Measurements from ENCODE around the gene F2RL2. TPM values are rescaled to one million over a fixed set of nuclear protein-coding genes. Genes with fewer than 3 reads are reported as not detected.

The F2RL2 gene
- total and polyA plus RNA-seq, 3 donors from 2014 or later: 0.20 TPM; not detected in 2

DNA sequence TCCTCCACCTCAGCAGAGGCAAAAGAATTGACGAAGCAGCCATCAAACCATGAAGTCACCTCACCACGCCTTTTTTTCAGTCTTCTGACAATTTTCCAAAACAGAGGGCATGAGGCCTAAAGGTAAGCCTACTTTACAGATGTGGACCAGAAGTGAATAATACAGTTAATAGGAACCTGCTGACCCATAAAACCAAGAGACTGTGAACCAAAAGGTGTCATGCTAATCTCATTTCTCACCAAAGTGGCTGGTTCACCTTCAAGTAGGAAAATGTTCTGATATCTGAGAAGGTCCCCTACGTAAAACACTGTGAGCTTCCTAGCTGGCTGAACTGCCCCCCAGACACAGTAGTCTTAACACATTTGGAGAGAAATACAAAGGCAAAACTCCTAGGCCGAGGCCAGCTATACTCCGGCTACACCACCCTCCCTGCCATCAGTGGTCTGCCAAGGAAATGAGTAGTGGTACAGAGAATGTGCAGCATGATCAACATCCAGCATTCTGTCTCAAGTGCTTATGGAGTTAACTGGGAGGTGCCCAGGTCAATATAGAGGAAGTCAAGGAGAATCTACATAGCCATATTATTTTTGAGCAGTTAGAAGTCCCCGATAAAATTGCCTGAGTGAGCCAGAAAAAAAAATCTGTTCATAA is 19.3 kb upstream of the F2RL2 start:
- H3K27ac ChIP-seq: no peak overlapping the region
- H3K27me3 ChIP-seq: no peaks in the 10 kb centered on the region
- no peak overlapping the region for H3K4me3 ChIP-seq
- H3K9me3 ChIP-seq: no peaks in the 10 kb centered on the region
- no peaks in the 10 kb centered on the region for H3K36me3 ChIP-seq (ENCODE audit: low read depth, missing control alignments)
- intact Hi-C loops (cut with DNase I; ENCODE audit: low total_unique reads): no loop called here
- DNase-seq: no peak
- TF ChIP-seq, protein P1, sequence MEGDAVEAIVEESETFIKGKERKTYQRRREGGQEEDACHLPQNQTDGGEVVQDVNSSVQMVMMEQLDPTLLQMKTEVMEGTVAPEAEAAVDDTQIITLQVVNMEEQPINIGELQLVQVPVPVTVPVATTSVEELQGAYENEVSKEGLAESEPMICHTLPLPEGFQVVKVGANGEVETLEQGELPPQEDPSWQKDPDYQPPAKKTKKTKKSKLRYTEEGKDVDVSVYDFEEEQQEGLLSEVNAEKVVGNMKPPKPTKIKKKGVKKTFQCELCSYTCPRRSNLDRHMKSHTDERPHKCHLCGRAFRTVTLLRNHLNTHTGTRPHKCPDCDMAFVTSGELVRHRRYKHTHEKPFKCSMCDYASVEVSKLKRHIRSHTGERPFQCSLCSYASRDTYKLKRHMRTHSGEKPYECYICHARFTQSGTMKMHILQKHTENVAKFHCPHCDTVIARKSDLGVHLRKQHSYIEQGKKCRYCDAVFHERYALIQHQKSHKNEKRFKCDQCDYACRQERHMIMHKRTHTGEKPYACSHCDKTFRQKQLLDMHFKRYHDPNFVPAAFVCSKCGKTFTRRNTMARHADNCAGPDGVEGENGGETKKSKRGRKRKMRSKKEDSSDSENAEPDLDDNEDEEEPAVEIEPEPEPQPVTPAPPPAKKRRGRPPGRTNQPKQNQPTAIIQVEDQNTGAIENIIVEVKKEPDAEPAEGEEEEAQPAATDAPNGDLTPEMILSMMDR (IDR thresholded peaks at IDR 0.05): no peak
- TF ChIP-seq POLR2A (IDR thresholded peaks at IDR 0.05): no peak
- H3K4me1 ChIP-seq: peaks cover 6% of the 10 kb centered on the region
- WGBS, 2 donors: 88 to 90% methylated on average over 6 of the region's 6 CpGs

DNA sequence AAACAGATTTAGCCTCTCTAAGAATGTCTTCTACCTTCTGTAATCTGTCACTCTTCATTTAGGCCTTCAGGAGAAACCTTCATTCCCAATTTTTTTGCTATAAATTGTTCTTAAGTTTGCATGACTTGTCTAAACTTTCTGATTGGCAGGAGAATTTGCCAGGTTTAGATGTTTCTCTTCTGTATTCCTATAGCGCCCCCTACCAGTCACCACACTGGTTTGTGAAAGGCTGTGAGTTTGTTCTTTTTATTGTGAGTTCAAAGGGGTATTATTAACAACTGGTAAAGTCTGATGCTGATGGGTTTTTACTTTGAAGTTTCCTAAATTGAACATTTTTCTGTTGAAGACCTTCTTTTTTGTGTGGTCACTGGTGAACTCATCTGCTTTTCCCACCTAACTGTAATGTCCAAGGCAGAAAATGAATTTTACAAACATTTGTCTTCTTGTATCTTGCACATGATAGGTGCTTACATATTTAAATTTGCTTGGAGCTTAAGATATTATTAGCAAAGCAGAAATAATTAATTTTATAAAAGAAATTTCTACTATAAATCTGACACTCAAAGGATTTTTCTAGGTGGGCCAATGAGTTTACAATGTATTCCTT is 18.4 kb upstream of the F2RL2 start:
- intact Hi-C loops (cut with DNase I; ENCODE audit: low total_unique reads): no loop called here
- no peaks in the 10 kb centered on the region for H3K27me3 ChIP-seq
- no peak overlapping the region for H3K4me3 ChIP-seq
- no peaks in the 10 kb centered on the region for H3K9me3 ChIP-seq
- H3K36me3 ChIP-seq (ENCODE audit: low read depth, missing control alignments): no peaks in the 10 kb centered on the region
- no peak overlapping the region for H3K27ac ChIP-seq
- peak; percentile 87 for DNase-seq
- H3K4me1 ChIP-seq: peaks cover 6% of the 10 kb centered on the region
- WGBS, 2 donors: 8 to 25% methylated on average over 1 of the region's 1 CpG
- TF ChIP-seq, protein P1 (IDR thresholded peaks at IDR 0.05): peak in 2 of 3 experiments; percentile 48 to 55
- no peak for TF ChIP-seq POLR2A (IDR thresholded peaks at IDR 0.05)

DNA sequence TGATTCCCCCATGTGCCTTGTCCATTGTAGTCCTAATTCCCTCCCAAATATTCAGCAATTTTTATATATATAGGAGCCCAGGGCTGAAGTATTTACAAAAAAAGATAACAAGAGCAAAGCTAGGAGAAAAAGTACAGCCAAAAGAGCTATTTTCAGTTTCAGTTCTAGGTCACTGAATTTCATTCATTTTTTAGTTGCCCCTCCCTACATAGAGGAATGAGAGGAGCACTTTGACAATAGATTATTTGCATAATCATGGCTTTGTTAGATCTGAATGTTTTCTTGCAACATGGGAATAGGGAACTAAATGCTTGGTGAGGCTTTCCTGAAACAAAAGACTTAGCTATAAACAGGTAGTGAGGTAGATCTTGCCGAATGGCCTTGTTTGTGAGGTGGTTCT is 15.3 kb upstream of the F2RL2 start:
- intact Hi-C loops (cut with DNase I; ENCODE audit: low total_unique reads): no loop called here
- Histone ChIP-seq H3K27me3 (no peaks in the 10 kb centered on the region), H3K27ac (no peak overlapping the region), H3K4me3 (no peak overlapping the region), H3K4me1 (peaks cover 6% of the 10 kb centered on the region), H3K9me3 (no peaks in the 10 kb centered on the region), H3K36me3 (ENCODE audit: low read depth, missing control alignments) (no peaks in the 10 kb centered on the region)
- no peak for TF ChIP-seq POLR2A (IDR thresholded peaks at IDR 0.05)
- DNase-seq: no peak
- 80 to 85% methylated on average over 1 of the region's 1 CpG for WGBS, 2 donors

DNA sequence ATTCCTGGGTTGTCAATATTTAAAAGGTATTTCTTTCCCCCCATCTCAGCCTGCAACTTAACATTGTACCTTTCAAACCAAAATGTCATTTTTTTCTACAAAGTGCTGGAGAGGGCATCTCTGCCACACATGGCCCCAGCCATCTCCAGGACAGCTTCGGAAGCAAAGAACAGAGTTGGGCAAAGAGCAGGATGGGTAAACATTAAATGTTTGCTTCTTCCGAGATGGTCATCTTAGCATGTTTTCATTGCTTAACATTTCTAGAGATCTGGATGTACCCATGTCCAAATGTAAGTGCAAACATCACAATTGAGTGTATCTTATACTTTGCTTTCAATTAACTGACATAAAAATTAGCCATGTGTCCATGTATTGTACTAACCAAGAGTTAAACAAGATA is 14.3 kb upstream of the F2RL2 start:
- Histone ChIP-seq H3K9me3 (no peaks in the 10 kb centered on the region), H3K27me3 (no peaks in the 10 kb centered on the region), H3K27ac (no peak overlapping the region), H3K36me3 (ENCODE audit: low read depth, missing control alignments) (no peaks in the 10 kb centered on the region), H3K4me3 (no peak overlapping the region), H3K4me1 (peaks cover 6% of the 10 kb centered on the region)
- intact Hi-C loops (cut with DNase I; ENCODE audit: low total_unique reads): no loop called here
- no peak for DNase-seq
- TF ChIP-seq, protein P1 (IDR thresholded peaks at IDR 0.05): no peak
- no peak for TF ChIP-seq POLR2A (IDR thresholded peaks at IDR 0.05)
- 97 to 98% methylated on average over 2 of the region's 2 CpGs for WGBS, 2 donors

DNA sequence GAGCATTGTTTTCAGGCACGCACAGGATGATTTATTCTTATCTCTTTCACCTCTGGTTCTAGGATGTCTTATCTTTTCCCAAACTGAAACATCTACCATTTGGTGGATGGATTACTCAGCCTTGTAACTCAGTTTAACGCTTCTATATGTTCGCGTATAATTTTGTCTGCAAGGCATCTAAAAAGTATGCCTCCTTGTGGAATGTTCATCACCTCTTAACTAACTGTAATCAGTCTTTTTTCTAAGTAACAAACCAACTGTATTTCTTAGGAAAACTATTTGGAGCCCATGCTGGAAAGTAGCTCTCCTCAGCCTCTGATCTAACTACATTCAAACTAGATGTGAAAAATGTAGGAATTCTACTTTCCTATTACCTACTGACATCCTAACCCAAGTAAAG is 11.5 kb upstream of the F2RL2 start:
- intact Hi-C loops (cut with DNase I; ENCODE audit: low total_unique reads): no loop called here
- H3K4me1 ChIP-seq: peaks cover 6% of the 10 kb centered on the region
- TF ChIP-seq, protein P1 (IDR thresholded peaks at IDR 0.05): no peak
- no peak for TF ChIP-seq POLR2A (IDR thresholded peaks at IDR 0.05)
- no peak overlapping the region for H3K27ac ChIP-seq
- no peak for DNase-seq
- H3K36me3 ChIP-seq (ENCODE audit: low read depth, missing control alignments): no peaks in the 10 kb centered on the region
- 39 to 91% methylated on average over 4 of the region's 4 CpGs for WGBS, 2 donors
- H3K4me3 ChIP-seq: no peak overlapping the region
- no peaks in the 10 kb centered on the region for H3K27me3 ChIP-seq
- no peaks in the 10 kb centered on the region for H3K9me3 ChIP-seq

All from testis (tissue), 3 donors.